GM21825 (cell line): ENCODE measurements around the gene MPZL1.

Source experiments
- ATAC-seq: cut with Tn5 transposase; IDR thresholded peaks from one replicate; pipeline ENCODE4 v1.9.1; 2021; ENCODE audit warnings: mild to moderate bottlenecking, moderate library complexity; ENCODE audit not compliant: unreplicated experiment

The MPZL1 gene

DNA sequence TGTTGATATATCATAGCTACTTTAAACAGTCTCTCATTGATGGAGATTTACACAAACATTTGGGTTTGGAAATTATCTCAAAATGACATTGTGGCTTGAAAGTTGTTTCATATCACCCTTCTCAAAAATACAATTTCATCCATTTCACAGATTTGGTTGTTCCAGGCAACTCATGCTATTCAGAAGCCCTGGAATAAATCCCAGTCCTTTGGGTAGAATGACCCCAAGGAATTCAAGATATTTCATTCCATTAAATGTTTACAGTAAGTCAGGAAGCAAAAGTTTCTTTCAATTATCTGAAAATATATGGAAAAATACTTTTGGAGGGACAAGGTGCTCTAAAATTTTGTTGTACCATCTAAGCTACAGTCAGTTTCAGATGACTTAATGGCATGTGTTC lies 27.1 kb downstream of the MPZL1 start:
- no peak for ATAC-seq

DNA sequence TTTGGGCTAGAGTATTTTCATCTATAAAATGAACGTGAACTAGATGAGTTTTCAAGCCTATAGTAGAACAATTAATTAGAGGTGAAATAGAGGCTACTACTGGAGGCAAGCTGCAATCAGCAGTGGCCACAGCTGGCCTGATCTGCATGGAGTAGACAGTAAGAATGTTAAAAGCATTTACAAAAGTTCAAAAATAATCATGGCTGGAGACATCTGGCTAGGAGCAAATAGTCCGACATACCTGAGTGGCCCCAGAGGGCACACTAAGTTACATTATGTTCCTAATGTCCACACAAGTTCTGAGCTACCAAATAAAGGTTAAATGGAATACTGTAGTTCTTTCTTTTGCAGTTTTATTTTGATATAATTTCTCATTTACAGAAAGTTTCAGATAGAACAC lies 28.0 kb downstream of the MPZL1 start:
- ATAC-seq = no peak

DNA sequence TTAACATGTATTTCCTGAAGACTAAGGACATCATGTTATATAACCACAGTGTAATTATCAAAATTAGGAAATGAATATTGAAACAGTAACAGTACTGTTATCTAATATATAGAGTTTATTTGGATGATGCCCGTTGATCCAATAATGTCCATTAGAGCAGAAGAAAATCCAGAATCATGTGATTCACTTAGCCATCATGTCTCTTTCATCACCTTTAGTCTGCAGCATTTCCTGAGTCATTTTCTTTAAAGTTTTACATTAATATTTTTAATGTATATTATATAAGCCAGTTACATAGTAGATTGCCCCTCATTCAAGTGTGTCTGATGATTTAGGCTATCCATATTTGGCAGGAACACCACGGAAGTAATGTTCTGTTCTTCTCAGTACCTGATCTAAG lies 28.9 kb downstream of the MPZL1 start:
- no peak for ATAC-seq

DNA sequence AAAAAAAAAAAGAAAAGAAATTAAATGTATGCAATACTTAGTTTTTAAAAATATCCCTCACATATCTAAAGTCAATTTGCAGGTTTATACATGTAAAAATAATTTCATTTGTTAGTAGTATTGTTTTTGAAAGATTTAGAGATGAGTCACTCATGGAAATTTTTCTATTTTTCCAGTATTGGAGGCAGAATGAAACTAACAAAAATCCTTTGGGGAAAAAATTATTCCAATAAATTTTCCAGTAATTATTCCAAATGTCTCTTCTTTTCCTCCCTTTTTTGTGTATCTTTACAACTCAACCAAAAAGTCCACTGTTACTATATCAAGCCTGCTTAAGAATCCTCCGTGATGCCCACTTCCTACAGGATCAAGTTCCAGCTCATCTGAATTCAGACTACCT lies 29.9 kb downstream of the MPZL1 start:
- ATAC-seq = no peak

DNA sequence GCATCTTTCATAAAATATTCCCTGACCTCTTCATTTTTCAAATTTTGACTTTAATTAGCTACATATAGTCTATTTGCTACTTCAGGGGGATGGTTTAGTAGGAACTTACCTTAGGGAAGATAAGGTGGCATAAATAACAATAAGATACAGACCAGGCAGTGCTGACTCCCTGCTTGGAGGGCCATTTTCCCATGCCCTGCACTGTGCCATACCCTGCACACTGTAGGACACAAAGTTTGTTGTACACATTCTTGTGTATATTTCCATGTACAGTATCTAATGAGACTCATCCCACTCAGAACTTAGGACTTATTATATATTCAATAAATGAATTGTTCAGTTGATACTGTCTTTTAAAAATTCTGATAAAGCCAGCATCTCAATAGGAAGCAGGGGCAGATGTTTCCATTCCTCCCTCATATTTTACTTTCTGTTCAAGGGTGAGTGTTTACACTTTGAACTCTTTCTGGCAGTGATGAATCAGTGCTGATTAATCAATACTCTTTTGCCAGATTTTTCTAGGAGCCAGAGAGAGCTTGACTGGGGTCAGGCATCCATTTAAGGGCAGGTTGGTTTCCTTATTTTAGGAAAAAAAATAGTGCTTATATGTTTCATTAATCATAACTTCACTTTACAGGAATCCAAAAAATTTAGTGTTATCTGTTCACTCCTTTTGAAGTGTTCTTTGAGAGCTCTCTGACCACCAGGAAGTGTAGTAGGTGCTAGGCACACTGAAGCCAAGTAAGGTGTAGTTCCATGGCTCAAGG lies 30.6 kb downstream of the MPZL1 start:
- peak; percentile 27 for ATAC-seq

DNA sequence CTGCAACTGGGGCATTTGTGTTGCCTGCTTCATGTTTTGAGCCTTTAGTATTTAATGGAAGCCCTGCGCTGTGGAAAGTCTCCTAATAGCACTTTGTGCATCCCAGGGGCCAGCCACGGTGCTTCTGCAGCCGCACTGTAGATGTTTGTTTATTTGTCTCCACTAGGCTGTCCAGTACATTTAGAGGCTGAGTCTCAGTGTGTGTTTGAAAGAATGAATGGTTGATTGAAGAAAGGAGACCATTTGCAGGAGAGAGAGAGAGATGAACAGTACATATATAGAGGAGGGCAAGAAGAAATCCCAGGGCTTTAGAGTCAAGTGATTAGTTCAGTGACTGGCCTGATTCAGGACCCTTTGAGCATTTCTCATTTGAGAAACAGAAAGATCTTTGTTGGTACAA lies 33.9 kb downstream of the MPZL1 start:
- no peak for ATAC-seq

DNA sequence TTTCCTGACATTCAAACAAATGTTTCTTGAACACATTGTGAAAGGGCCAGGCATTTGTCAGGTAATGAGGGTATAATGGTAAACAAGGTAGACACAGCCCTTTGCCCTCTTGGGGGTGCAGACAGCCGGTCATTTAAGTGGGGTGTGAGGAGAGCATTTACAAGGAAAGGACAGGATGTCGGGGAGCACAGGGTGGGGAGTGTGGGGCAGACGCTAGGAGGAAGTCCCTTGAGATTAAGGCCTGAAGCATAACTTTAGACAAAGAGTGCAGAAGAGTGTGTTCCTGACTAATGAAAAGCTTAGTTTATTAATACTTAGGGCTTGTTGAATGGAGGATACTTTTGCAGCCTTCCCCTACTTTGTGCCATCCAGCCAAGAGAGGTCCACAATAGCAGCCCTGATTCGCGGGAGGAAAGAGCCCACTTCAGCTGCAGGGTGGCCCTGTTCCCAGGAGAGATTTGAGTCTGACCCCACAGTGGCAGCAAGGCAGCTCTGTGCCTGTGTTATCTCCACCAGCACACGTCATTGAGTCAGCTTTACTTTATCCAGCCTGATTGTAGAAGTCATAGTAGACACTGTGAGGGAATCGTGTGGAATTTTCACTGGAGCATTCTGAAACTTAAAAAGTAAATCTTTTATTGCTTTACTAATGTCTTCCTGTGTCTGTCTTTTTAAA lies 35.1 kb downstream of the MPZL1 start:
- no peak for ATAC-seq

DNA sequence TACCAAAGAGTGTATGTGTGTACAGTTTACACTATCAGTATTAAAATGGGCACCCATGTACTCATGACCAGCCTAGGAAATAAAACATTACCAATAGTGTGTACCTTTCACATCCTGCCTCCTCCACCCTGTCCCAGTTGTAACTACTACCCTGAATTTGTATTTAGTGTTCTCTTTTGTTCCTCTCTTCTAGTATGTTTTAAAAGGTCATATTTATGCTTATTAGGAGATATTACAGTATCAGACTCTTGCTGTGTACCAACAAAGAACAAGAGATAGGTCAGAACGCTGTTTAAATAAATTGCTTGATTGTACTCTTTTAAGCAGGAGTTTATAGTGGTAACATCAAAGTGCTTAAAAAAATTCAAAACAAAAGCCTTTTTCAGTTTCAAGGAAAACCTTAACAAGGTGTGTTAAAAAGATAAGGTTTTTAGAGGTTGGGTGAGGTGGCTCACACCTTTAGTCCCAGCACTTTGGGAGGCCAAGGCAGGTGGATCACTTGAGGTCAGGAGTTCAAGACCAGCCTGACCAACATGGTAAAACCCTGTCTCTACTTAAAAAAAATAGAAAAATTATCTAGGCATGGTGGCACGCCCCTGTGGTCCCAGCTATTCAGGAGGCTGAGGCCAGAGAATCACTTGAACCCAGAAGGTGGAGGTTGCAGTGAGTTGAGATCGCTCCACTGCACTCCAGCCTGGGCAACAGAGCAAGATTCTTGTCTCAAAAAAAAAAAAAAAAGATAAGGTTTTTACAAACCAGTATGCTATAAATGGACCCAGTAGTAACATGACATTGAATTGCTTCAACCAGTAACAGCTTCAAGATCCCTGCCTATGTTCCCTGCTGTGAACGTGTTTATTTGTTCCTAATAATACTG lies 35.9 kb downstream of the MPZL1 start:
- ATAC-seq = no peak

DNA sequence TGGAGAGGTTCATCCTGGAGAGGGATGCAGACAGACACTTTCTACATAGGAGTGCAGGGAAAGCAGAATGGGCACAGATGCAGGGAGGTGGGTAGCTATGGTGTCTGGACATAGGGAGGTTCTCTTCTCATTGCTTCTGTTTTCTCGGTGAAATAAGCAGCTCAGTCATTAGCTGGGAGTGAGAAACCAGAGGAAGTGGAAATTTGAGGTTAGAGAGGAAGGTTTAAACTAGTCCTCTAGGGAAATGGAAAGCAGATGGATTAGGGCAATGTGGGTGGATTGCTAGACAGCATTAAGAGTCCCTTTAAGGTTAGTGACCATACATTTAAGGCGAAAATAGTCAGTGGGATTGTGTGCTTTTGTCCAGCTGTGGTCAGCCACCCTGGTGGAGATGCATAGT lies 39.6 kb downstream of the MPZL1 start:
- ATAC-seq = no peak

DNA sequence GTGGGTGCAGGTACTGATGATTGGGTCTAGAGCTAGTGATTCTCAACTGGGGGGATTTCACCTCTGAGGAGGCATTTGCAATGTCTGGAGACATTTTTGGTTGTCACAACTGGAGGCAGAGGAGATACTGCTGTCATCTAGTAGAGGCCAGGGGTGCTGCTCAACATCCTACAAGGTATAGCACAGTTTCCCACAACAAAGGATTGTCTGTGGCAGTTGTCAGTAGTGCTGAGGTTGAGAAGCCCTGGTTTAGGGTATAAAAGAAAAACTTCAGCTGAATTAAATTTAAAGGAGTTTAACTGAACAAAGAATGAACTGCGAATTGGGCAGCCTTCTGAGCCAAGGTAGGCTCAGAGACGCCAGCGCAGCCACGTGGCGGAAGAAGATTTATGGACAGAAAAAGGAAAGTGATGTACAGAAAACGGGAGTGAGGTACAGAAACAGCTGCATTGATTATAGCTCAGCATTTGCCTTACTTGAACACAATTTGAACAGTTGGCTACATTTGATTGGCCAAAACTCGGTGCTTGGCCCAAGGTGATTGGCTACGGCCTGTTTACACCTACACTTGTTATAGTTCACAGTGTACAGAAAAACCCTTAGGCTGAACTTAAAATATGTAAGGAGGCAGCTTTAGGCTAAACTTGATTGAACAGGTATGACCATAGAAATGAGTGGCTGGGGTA lies 40.4 kb downstream of the MPZL1 start:
- ATAC-seq = no peak

DNA sequence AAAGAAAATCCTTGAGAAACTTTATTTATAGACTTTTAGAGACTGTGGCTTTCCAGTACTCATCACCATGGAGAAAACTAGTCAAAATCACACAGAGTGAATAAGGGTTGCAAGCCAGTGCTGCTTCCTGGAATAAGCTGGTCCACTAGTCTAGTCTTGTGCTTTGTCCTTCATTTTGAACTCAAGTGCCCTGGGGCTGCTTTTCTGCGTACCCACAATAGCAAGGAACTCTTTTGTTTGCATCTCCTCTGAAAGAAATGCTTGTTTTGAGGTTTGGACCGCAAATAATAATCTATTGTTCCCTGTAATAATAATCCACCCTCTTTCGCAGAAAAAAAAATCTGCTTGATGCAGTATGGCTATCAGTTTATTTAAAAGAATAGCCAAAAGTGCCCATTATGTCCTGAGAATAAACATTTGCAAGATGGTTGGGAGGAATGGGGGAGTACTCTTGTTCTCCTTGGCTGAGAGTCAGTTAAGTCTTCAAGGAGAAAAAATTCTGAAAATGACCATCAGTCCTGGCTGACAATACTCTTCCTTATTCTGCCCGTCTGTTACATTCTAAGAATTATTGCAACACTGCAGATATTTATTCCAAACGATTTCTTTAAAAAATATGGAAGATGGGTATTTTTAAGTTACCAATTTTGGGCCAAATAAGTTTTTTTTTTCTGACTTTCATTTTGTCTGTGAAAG lies 41.9 kb downstream of the MPZL1 start:
- ATAC-seq = no peak

DNA sequence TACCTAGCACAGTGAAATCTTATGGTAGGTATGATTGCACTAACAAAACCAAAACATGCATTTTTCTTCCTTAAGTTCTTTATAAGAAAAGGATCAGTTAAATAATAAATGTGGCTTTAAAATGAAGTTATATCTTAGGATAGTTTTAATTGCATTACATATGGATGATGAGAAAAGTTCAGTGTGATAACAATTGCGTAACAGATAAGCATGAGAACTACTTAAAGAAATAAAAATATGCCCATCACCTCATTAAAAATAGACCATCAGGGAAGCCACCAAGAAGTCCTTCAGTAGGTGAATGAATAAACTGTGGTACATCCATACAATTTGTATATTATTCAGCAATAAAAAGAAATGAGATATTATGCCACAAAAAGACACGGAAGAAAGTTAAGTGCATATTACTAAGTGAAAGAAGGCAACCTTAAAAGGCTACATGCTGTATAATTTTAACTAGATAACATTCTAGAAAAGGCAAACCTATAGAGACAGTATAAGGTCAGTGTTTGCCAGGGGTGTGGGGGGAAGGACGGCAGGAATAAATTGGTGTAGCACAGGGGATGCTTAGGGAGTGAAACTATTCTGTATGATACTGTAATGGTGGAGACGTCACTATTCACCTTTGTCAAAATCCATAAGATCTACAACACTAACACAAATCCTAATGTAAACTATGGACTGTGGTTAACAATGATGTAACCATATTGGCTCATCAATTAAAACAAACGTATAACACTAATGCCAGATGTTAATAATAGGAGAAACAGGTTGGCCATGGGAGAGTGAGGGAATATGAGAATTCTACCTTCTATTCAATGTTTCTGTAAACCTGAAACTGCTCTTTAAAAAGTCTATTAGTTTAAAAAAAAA lies 42.9 kb downstream of the MPZL1 start:
- ATAC-seq = no peak

DNA sequence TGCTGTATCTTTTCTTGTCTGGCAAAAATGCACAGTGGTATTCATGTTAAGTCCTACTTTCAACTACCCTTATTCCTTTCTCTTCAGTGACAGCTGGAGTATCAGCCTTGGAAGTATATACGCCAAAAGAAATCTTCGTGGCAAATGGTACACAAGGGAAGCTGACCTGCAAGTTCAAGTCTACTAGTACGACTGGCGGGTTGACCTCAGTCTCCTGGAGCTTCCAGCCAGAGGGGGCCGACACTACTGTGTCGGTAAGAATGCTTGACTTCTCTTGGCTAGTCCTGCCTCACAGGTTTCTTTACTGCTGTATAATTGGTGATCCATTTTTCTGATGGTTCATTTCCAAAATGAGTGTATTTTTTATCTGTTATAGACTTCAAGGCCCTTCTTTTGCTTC lies 43.7 kb downstream of the MPZL1 start:
- ATAC-seq = no peak

DNA sequence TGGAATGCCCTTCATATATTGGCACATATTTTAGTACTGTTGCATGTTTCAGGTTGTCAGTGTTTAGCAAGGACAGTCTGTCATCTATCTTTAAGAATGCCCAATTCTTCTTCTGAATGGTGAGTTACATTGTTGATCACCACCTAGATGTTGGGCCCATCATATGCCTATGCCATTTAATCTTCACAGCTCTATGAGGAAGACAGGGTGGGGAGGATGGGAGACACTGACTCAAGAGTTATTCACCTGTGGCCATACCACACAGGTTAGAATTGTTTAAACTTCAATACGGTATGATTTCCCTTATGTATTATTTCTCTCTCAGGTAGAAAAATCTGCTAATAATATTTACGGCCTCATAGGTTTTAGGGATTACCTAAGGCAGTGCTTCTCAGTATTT lies 44.8 kb downstream of the MPZL1 start:
- ATAC-seq = no peak

DNA sequence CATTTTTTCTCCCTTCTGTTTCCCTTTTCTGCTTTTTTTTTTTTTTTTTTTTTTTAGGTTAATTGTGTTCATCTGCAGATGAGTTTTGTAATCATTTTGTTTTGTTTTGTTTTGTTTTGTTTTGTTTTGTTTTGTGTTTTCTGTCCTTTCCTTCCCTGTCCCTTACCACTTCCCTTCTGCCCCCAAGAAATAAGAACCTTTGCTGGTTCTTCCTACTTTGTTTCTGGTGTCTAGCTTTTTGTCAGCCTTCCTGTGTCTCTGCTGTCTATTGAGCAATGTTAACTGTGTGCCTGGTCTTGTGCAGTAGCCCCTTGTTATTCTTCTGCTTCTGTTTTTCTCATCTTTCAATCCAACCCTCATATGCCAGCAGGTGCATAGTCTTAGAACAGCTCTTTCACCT lies 46.0 kb downstream of the MPZL1 start:
- no peak for ATAC-seq

DNA sequence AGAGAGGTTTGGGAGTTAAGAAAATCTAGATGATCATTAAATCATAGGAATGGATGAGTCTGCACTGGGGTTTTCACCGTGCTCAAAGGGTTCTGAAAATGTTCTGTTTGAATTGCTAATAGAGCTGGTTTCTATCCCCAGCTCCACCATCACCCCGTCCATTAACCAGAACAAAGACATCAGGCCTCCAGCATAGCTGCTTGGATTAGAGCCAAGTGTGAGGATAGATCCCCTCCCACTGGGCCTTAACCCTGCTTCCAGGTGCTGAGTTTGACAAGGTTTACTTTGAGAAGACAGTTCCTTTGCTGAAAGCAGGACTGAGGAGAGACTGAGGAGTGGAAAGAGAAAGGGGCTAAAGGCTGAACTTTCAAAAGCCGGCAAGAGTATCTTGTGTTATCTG lies 48.3 kb downstream of the MPZL1 start:
- no peak for ATAC-seq

DNA sequence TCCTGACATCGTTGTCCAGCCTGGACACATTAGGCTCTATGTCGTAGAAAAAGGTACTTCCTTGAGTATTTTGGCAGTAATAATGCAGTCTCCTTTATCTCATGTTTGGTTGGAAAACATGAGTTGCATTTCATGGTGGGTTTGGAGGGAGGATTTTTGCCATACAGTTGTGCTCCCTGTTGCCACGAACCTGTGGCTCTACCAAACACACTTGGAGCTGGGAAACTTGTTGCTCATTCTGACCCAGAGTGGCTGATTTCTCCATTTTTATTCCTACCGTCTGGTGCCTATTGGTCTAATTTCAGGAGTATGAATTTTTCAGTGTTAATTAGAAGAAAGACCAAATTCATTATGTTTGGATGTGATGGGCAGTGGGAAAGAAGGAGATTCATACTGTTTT lies 50.7 kb downstream of the MPZL1 start:
- ATAC-seq = no peak

DNA sequence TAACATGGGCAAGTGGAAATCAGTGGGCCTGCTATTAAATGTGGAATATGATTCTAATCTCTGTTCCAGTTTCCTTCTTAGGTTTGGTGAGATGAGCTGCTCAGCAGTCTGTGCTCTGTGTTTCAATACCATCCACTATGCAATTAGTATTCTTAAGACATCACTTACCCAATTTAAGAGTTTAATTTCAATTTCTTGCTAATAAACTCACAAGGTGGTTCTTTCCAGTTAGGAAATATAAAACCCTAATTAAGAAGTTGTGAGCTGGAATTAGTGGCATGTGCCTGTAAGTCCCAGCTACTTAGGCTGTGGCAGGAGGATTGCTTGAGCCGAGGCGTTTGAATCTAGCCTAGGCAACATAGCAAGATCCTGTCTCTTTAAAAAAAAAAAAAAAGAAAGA lies 51.7 kb downstream of the MPZL1 start:
- ATAC-seq = no peak

DNA sequence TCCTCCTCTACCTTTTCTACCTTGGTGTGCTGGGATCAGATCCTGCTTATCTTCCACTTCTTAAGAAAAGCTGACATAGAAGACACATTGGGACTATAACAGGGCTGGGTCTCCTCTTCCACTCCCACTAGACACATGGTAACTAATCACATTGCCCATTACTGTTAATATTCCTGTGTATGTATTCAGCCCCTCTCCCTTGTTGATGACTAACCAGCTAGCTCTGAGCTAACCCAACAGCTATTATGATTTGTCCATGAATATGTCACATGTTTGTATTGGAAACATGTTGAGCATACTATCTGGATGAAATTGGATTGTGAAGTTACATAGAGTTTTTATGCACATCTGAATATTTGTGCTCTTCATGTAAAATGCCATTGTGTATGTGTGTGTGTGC lies 52.9 kb downstream of the MPZL1 start:
- ATAC-seq = no peak

DNA sequence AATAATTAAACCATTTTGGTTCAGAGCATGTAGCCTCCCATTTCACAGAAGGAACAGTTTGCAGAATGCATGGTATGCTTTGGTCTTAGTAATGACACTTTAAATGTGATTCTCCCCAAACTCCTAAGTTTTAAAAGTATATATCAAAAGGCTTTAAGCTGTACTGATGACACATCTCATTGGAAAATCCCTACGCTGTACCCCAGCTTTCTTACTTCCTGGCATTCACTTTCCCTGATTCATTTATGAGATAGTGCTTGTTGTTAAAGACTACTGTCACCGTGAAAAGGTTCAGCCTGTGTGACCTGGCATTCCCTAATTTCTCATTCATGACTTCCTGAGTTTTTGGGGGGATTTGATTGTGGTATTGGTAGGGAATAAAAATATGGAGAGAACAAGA lies 53.4 kb downstream of the MPZL1 start:
- no peak for ATAC-seq
